IMR-90 (cell line): ENCODE results near the gene TTLL9. TPM values are rescaled to one million over a fixed set of nuclear protein-coding genes. Genes with fewer than 3 reads are reported as not detected.

ENCODE experiments used
- ATAC-seq: fragments of 200-7000 bp; cut with Tn5 transposase; 2 replicates; pipeline ENCODE4 v1.9.1; 2020; ENCODE audit warnings: low read depth, mild to moderate bottlenecking, moderate library complexity
- BruUV-seq: library from RNA; stranded (reverse); fragments of 400-500 nt; replicated peaks from 2 replicates; lab custom pipeline; 2021; lab: Mats Ljungman, UMichigan
- CTCF ChIA-PET: fragments of 300-600 bp; formaldehyde crosslinking; extraction: SDS; loops from one replicate; lab custom pipeline; 2021; ENCODE audit warnings: antibody characterized with exemption; lab: Yijun Ruan, JAX
- POLR2A ChIA-PET: fragments of 300-600 bp; sonication (Branson Sonifier 250); formaldehyde crosslinking; loops from one replicate; lab custom pipeline; 2022; ENCODE audit warnings: antibody characterized with exemption; ENCODE audit not compliant: unreplicated experiment; lab: Charles Lee
- DNase-seq: peaks from one replicate; pipeline ENCODE4 v3.0.0; 2013
- H2AFZ ChIP-seq: replicated peaks from 2 replicates; pipeline ENCODE3; 2013; ENCODE audit warnings: low read length, mild to moderate bottlenecking; ENCODE audit not compliant: poor library complexity
- H2AK5ac ChIP-seq: 2 replicates; pipeline ENCODE4 v1.6.1; 2013; ENCODE audit warnings: low read depth, low read length, inconsistent platforms
- H2AK9ac ChIP-seq: replicated peaks from 2 replicates; pipeline ENCODE3; 2013; ENCODE audit warnings: mild to moderate bottlenecking, low read depth, low read length, moderate library complexity; ENCODE audit not compliant: poor library complexity
- H2BK120ac ChIP-seq: 2 replicates; pipeline ENCODE4 v1.6.1; 2013; ENCODE audit warnings: low read depth, low read length, inconsistent platforms
- H2BK15ac ChIP-seq: 3 replicates; pipeline ENCODE4 v1.6.1; 2013; ENCODE audit warnings: low read depth, low read length, inconsistent platforms
- H2BK20ac ChIP-seq: 2 replicates; pipeline ENCODE4 v1.6.1; 2013; ENCODE audit warnings: low read depth, mild to moderate bottlenecking, inconsistent platforms, low read length, moderate library complexity
- H2BK5ac ChIP-seq: 2 replicates; pipeline ENCODE4 v1.6.1; 2013; ENCODE audit warnings: mild to moderate bottlenecking, low read depth, low read length, inconsistent platforms; ENCODE audit not compliant: poor library complexity, severe bottlenecking
- H3K14ac ChIP-seq: replicated peaks from 2 replicates; pipeline ENCODE4 v1.6.1; 2013; ENCODE audit warnings: low read depth, low read length, inconsistent platforms
- H3K18ac ChIP-seq: 2 replicates; pipeline ENCODE4 v1.6.1; 2013; ENCODE audit warnings: low read depth, low read length, control low read depth
- H3K23ac ChIP-seq: 2 replicates; pipeline ENCODE4 v1.6.1; 2013; ENCODE audit warnings: low read depth, low read length, inconsistent platforms
- H3K27ac ChIP-seq: 2 replicates; pipeline ENCODE4 v1.5.1; 2013; ENCODE audit warnings: mild to moderate bottlenecking, control low read depth, low read length; ENCODE audit not compliant: insufficient read depth
- H3K27me3 ChIP-seq: 2 replicates; pipeline ENCODE4 v1.6.1; 2013; ENCODE audit warnings: low read length; ENCODE audit not compliant: control insufficient read depth, insufficient read depth
- H3K36me3 ChIP-seq: 2 replicates; pipeline ENCODE4 v1.6.1; 2013; ENCODE audit warnings: low read length, mixed read lengths; ENCODE audit not compliant: control insufficient read depth, insufficient read depth
- H3K4ac ChIP-seq: 2 replicates; pipeline ENCODE4 v1.6.1; 2013; ENCODE audit warnings: low read depth, low read length, inconsistent platforms
- H3K4me1 ChIP-seq: 2 replicates; pipeline ENCODE4 v1.6.1; 2013; ENCODE audit warnings: low read length, mixed read lengths; ENCODE audit not compliant: control insufficient read depth, insufficient read depth
- H3K4me2 ChIP-seq: 2 replicates; pipeline ENCODE4 v1.6.1; 2013; ENCODE audit warnings: low read depth, mild to moderate bottlenecking, control low read depth, low read length, moderate library complexity
- H3K4me3 ChIP-seq: 2 replicates; pipeline ENCODE4 v1.5.1; 2013; ENCODE audit warnings: low read depth, mild to moderate bottlenecking, control low read depth, low read length, moderate library complexity; ENCODE audit not compliant: insufficient read depth
- H3K56ac ChIP-seq: 2 replicates; pipeline ENCODE4 v1.6.1; 2013; ENCODE audit warnings: low read length, inconsistent platforms; ENCODE audit not compliant: insufficient read depth; ENCODE audit errors: extremely low read depth
- H3K79me1 ChIP-seq, 2 experiments: 2 replicates each; pipeline ENCODE4 v1.6.1; 2013; ENCODE audit warnings: low read length in 2 of 2, inconsistent platforms in 1 of 2, low read depth in 1 of 2
- H3K9ac ChIP-seq: 2 replicates; pipeline ENCODE4 v1.6.1; 2013; ENCODE audit warnings: low read depth, low read length, control low read depth
- H3K9me1 ChIP-seq: 2 replicates; pipeline ENCODE4 v1.6.1; 2013; ENCODE audit warnings: low read length, inconsistent platforms; ENCODE audit not compliant: insufficient read depth
- H3K9me3 ChIP-seq: 2 replicates; pipeline ENCODE4 v1.6.1; 2013; ENCODE audit warnings: low read length; ENCODE audit not compliant: control insufficient read depth, insufficient read depth
- H4K20me1 ChIP-seq: 2 replicates; pipeline ENCODE4 v1.6.1; 2013; ENCODE audit warnings: low read length, inconsistent platforms; ENCODE audit not compliant: insufficient read depth
- H4K5ac ChIP-seq: 2 replicates; pipeline ENCODE4 v1.6.1; 2013; ENCODE audit warnings: mild to moderate bottlenecking, low read depth, low read length, control low read depth
- H4K8ac ChIP-seq, 2 experiments: 2 replicates each; pipeline ENCODE4 v1.6.1; 2013; ENCODE audit warnings: low read depth in 2 of 2, low read length in 2 of 2, control low read depth in 1 of 2, inconsistent platforms in 1 of 2
- H4K91ac ChIP-seq: 2 replicates; pipeline ENCODE4 v1.6.1; 2013; ENCODE audit warnings: low read depth, low read length, inconsistent platforms; ENCODE audit not compliant: insufficient read depth
- CHD1 ChIP-seq: IDR thresholded peaks from 2 replicates; pipeline ENCODE4 v1.6.1; 2012; ENCODE audit warnings: low read depth, low read length, improper control_type of control experiment
- WGBS, 2 experiments: methylation state at CpG; one replicate each; pipeline versions ENCODE4 v1.1.5 to v1.1.7; 2013; ENCODE audit warnings: missing lambda C conversion rate in 2 of 2; ENCODE audit not compliant: insufficient read length in 1 of 2; ENCODE audit errors: extremely low coverage in 2 of 2; 5-methylcytosine and 5-hydroxymethylcytosine counted together
- dilution Hi-C: fragments of 300-500 bp; cut with HindIII; formaldehyde crosslinking; loops from one replicate; pipeline ENCODE4 v1.14.3; 2018; ENCODE audit warnings: low sequenced_read_pairs; ENCODE audit not compliant: unreplicated experiment
- in situ Hi-C: fragments of 300-500 bp; cut with MboI; formaldehyde crosslinking; loops from 3 replicates; pipeline ENCODE4 v1.14.3; 2019; ENCODE audit warnings: low sequenced_read_pairs, inconsistent platforms, mixed read lengths
- intact Hi-C: fragments of 100-400 bp; cut with micrococcal nuclease; formaldehyde crosslinking; loops from 2 replicates; pipeline ENCODE4 v1.10.0; 2022
- polyA plus RNA-seq, 3 experiments: library from polyadenylated mRNA; depleted of rRNA; stranded (reverse); fragments of >200 nt; gene quantifications; 2 replicates each; pipeline ENCODE4 v1.2.3, GENCODE V29; 2012; ENCODE audit warnings: low replicate concordance in 1 of 3
- total RNA-seq: library from RNA; depleted of rRNA; stranded (reverse); fragments of >200 nt; gene quantifications from 2 replicates; pipeline ENCODE4 v1.2.3, GENCODE V29; 2012

TTLL9 gene
- total and polyA plus RNA-seq, 2 of the 4 experiments (the other 2 are of a cell fraction), result not detected

DNA sequence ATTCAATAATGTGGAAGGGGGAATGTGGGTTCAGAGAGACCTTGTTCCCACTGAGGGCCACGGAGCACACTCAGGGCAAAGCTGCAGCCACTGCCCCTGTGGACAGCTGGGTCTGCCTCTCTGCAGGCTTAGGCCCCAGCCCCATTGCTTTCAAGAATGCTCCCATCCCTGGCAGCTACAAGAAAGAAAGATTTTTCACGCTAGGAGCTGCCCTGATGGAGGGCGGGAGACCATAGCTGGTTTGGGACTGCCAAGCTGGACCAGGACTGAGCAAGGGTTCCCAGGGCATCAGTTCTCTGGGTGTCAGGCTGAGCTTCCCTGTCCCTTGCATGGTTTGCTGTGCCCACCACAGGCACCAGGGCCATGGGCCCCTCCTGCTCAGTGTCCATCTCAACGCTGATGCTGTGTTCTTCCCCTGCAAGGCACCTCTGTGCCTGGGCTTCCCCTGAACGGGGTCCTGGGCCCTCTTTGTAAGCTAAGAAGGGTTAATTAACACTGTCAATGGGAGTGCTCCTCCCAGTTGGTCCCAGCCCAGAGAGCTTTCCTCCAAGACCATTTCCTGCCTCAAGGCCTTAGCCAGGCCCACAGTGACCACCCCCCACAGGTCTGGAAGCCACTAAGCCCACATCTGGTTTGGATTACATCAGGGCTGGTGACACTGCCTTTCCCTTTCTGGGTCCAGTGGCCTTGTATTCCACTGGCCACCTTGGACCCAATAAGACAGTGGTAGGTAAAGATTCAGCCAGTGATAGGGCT lies 33.4 kb upstream of the TTLL9 start:
- Histone ChIP-seq H3K27me3 (peaks cover 3% of the 10 kb centered on the region; the same call in 1 of the 2 replicates), H3K79me1 (0 out of 4 replicates have a peak, but pooled peaks cover 0 to 4% of the 10 kb centered on the region in 2 experiments), H3K27ac (no peak overlapping the region), H3K18ac (no peak overlapping the region), H3K4ac (peak overlapping the region; percentile 64), H3K56ac (no peak overlapping the region), H3K9me1 (peaks cover 33% of the 10 kb centered on the region), H3K9ac (no peak overlapping the region), H3K36me3 (no peaks in the 10 kb centered on the region), H2AFZ (peak overlapping the region; percentile 2), H2BK15ac (peak overlapping the region; percentile 65; the same call in 1 of the 3 replicates), H3K14ac (peak overlapping the region; percentile 57), H3K4me3 (no peak overlapping the region), H2BK5ac (no peak overlapping the region), H4K5ac (no peak overlapping the region), H2AK9ac (peak overlapping the region; percentile 39), H2AK5ac (peak overlapping the region; percentile 66; the same call in 1 of the 2 replicates), H3K9me3 (no peaks in the 10 kb centered on the region), H3K4me2 (no peak overlapping the region), H4K20me1 (peaks cover 33% of the 10 kb centered on the region), H2BK20ac (peak overlapping the region; percentile 46; the same call in 1 of the 2 replicates), H3K23ac (no peak overlapping the region), H4K8ac (no peak overlapping the region; a peak in 1 of 4 replicates), H4K91ac (peak overlapping the region; percentile 59; the same call in 1 of the 2 replicates), H3K4me1 (peaks cover 20% of the 10 kb centered on the region), H2BK120ac (peak overlapping the region; percentile 66)
- TF ChIP-seq CHD1, result no peak
- dilution Hi-C loops, result no loop called here
- 86% methylated on average over 1 of the region's 5 CpGs; no CpG with 5 or more reads in 1 of the 2 experiments for whole genome bisulfite sequencing, 2 experiments
- BruUV-seq, result no TSS peak
- ATAC-seq (no peak), DNase-seq (no peak)
- POLR2A ChIA-PET, result no interaction called here
- in situ Hi-C loops, result loop anchor here (25.0 kb wide), 2 partner anchors 650 to 825 kb away; partner anchors contain the start of gene C20orf203
- CTCF ChIA-PET, result interaction anchor here (0.6 to 3.5 kb wide), 5 partner anchors 14 to 815 kb away, joined by 3 to 12 read pairs (median 4); no protein-coding TSS in a partner anchor
- intact Hi-C loops, result no loop called here
